H9 (cell line): ENCODE results near the gene APLF. TPM values are rescaled to one million over a fixed set of nuclear protein-coding genes. Genes with fewer than 3 reads are reported as not detected.

ENCODE experiments used
- DNase-seq: peaks from one replicate; pipeline ENCODE4 v3.0.0-alpha.2; 2017
- H2AFZ ChIP-seq: one replicate; pipeline ENCODE4 v1.6.1; 2013; ENCODE audit warnings: mild to moderate bottlenecking, low read length, control low read depth, moderate library complexity
- H2AK5ac ChIP-seq: 2 replicates; pipeline ENCODE4 v1.6.1; 2013; ENCODE audit warnings: low read length, control low read depth, mixed read lengths; ENCODE audit not compliant: insufficient read length
- H2BK120ac ChIP-seq: one replicate; pipeline ENCODE4 v1.6.1; 2013; ENCODE audit warnings: low read depth, mild to moderate bottlenecking, low read length, control low read depth, inconsistent platforms; ENCODE audit not compliant: poor library complexity, severe bottlenecking
- H2BK12ac ChIP-seq: 2 replicates; pipeline ENCODE4 v1.6.1; 2013; ENCODE audit warnings: low read length, control low read depth, mixed read lengths, low read depth; ENCODE audit not compliant: insufficient read length
- H2BK15ac ChIP-seq: 2 replicates; pipeline ENCODE4 v1.6.1; 2013; ENCODE audit warnings: low read depth, low read length, control low read depth
- H2BK20ac ChIP-seq: one replicate; pipeline ENCODE4 v1.6.1; 2013; ENCODE audit warnings: low read depth, mild to moderate bottlenecking, low read length, control low read depth, inconsistent platforms; ENCODE audit not compliant: poor library complexity, severe bottlenecking
- H2BK5ac ChIP-seq: 2 replicates; pipeline ENCODE4 v1.6.1; 2013; ENCODE audit warnings: low read length, control low read depth, mixed read lengths; ENCODE audit not compliant: insufficient read length
- H3K14ac ChIP-seq: 2 replicates; pipeline ENCODE4 v1.6.1; 2013; ENCODE audit warnings: low read length, control low read depth; ENCODE audit not compliant: insufficient read depth
- H3K18ac ChIP-seq: 2 replicates; pipeline ENCODE4 v1.6.1; 2013; ENCODE audit warnings: low read depth, mild to moderate bottlenecking, mixed read lengths, low read length, control low read depth; ENCODE audit not compliant: insufficient read length
- H3K23ac ChIP-seq: 2 replicates; pipeline ENCODE4 v1.6.1; 2013; ENCODE audit warnings: low read length, control low read depth, mixed read lengths, low read depth; ENCODE audit not compliant: insufficient read length
- H3K23me2 ChIP-seq: 2 replicates; pipeline ENCODE4 v1.6.1; 2013; ENCODE audit warnings: low read depth, mild to moderate bottlenecking, mixed read lengths, low read length, control low read depth; ENCODE audit not compliant: insufficient read length, poor library complexity, severe bottlenecking
- H3K27ac ChIP-seq: 2 replicates; pipeline ENCODE4 v1.5.1; 2013; ENCODE audit warnings: low read length, control low read depth, mixed read lengths, low read depth; ENCODE audit not compliant: insufficient read length
- H3K27me3 ChIP-seq: 2 replicates; pipeline ENCODE4 v1.6.1; 2013; ENCODE audit warnings: low read length, control low read depth, inconsistent platforms; ENCODE audit not compliant: insufficient read depth
- H3K4ac ChIP-seq: 2 replicates; pipeline ENCODE4 v1.6.1; 2013; ENCODE audit warnings: low read depth, mild to moderate bottlenecking, control low read depth, inconsistent platforms, low read length, moderate library complexity
- H3K4me1 ChIP-seq: 2 replicates; pipeline ENCODE4 v1.6.1; 2013; ENCODE audit warnings: low read length, control low read depth, inconsistent platforms; ENCODE audit not compliant: insufficient read depth
- H3K4me2 ChIP-seq: 2 replicates; pipeline ENCODE4 v1.6.1; 2013; ENCODE audit warnings: low read length, control low read depth, mixed read lengths; ENCODE audit not compliant: insufficient read length, insufficient read depth
- H3K56ac ChIP-seq: 2 replicates; pipeline ENCODE4 v1.6.1; 2013; ENCODE audit warnings: low read depth, mild to moderate bottlenecking, mixed read lengths, low read length, control low read depth; ENCODE audit not compliant: insufficient read length
- H3K79me1 ChIP-seq: 2 replicates; pipeline ENCODE4 v1.6.1; 2013; ENCODE audit warnings: low read depth, mild to moderate bottlenecking, moderate library complexity, low read length, control low read depth, inconsistent platforms; ENCODE audit not compliant: insufficient read depth, poor library complexity, severe bottlenecking
- H3K79me2 ChIP-seq: 2 replicates; pipeline ENCODE4 v1.6.1; 2013; ENCODE audit warnings: low read length, control low read depth, inconsistent platforms; ENCODE audit not compliant: insufficient read depth
- H3K9ac ChIP-seq: 2 replicates; pipeline ENCODE4 v1.6.1; 2013; ENCODE audit warnings: low read length, control low read depth, mixed read lengths; ENCODE audit not compliant: insufficient read length; ENCODE audit errors: extremely low read depth
- H3K9me3 ChIP-seq: one replicate; pipeline ENCODE4 v1.6.1; 2013; ENCODE audit warnings: low read depth, low read length, inconsistent platforms; ENCODE audit not compliant: control insufficient read depth
- H3T11ph ChIP-seq: one replicate; pipeline ENCODE4 v1.6.1; 2013; ENCODE audit warnings: mild to moderate bottlenecking, low read length, control low read depth, inconsistent platforms
- H4K20me1 ChIP-seq: one replicate; pipeline ENCODE4 v1.6.1; 2013; ENCODE audit not compliant: control insufficient read depth, insufficient read length, insufficient read depth
- H4K5ac ChIP-seq: 2 replicates; pipeline ENCODE4 v1.6.1; 2013; ENCODE audit warnings: low read depth, mild to moderate bottlenecking, mixed read lengths, low read length, control low read depth; ENCODE audit not compliant: insufficient read length
- H4K8ac ChIP-seq: replicated peaks from 2 replicates; pipeline ENCODE4 v1.6.1; 2013; ENCODE audit warnings: low read length, control low read depth, mixed read lengths, low read depth; ENCODE audit not compliant: insufficient read length
- H4K91ac ChIP-seq: 2 replicates; pipeline ENCODE4 v1.6.1; 2013; ENCODE audit warnings: low read depth, mild to moderate bottlenecking, moderate library complexity, mixed read lengths, low read length, control low read depth; ENCODE audit not compliant: insufficient read length
- H3K27ac Mint-ChIP-seq, 3 experiments: 2 replicates in 2 of 3; 3 replicates in 1 of 3; pipeline ENCODE4 v1.8.0; 2020 to 2021; ENCODE audit warnings: mixed read lengths in 3 of 3, mild to moderate bottlenecking in 1 of 3, moderate library complexity in 1 of 3
- H3K27me3 Mint-ChIP-seq: 2 replicates; pipeline ENCODE4 v1.8.0; 2021; ENCODE audit warnings: low read depth, mild to moderate bottlenecking, moderate library complexity, mixed read lengths
- H3K36me3 Mint-ChIP-seq, 3 experiments: 2 replicates in 2 of 3; 3 replicates in 1 of 3; pipeline ENCODE4 v1.8.0; 2020 to 2021; ENCODE audit warnings: low read depth in 3 of 3, mixed read lengths in 3 of 3; ENCODE audit not compliant: insufficient read depth in 1 of 3
- H3K4me1 Mint-ChIP-seq, 2 experiments: 2 replicates each; pipeline ENCODE4 v1.8.0; 2020; ENCODE audit warnings: mixed read lengths in 2 of 2
- H3K4me3 Mint-ChIP-seq, 2 experiments: 2 replicates in 1 of 2; 3 replicates in 1 of 2; pipeline ENCODE4 v1.8.0; 2020 to 2021; ENCODE audit warnings: mild to moderate bottlenecking in 2 of 2, mixed read lengths in 2 of 2, moderate library complexity in 1 of 2
- H3K9me3 Mint-ChIP-seq, 2 experiments: 2 replicates in 1 of 2; 3 replicates in 1 of 2; pipeline ENCODE4 v1.8.0; 2020; ENCODE audit warnings: mild to moderate bottlenecking in 2 of 2, mixed read lengths in 2 of 2, moderate library complexity in 1 of 2
- CTCF ChIP-seq: fragments of 200-600 bp; sonication (generic); conservative IDR thresholded peaks from 3 replicates; pipeline ENCODE4 v1.8.0; 2021; ENCODE audit warnings: antibody characterized with exemption, mild to moderate bottlenecking
- WGBS: extraction: QIAGEN DNeasy Blood & Tissue Kit; methylation state at CpG from one replicate; pipeline ENCODE4 v1.1.7; 2013; ENCODE audit warnings: missing lambda C conversion rate, low lambda C conversion rate, mixed read lengths; ENCODE audit not compliant: insufficient read length; ENCODE audit errors: extremely low coverage; 5-methylcytosine and 5-hydroxymethylcytosine counted together
- total RNA-seq: library from RNA; stranded (reverse); gene quantifications from 2 replicates; pipeline ENCODE4 v1.2.1, GENCODE V29; 2021

APLF gene
- total RNA-seq, 1 experiment from 2014 or later = 3.7 TPM

DNA sequence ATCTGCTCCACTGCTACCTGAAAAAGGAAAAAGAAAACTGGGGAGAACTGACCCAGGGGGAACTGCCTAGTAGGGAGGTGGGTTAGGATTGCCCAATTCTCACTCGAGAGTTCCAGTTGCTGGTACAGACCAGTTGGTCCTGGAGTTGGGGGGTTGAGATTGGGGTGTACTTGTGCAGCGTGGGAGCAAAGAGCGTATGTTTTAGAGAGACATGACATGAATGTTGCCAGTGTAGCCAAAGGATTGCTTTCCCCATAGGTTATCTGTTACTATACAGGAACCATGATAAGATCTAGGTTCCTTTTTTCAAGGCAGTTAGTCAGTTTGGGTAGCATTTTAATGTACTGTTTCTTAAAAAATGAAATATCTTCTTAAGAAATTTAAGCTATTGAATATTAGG lies 68.6 kb downstream of the APLF start:
- H3K27ac Mint-ChIP-seq = no peak overlapping the region
- no peak overlapping the region for H2BK5ac ChIP-seq
- H3K23ac ChIP-seq = no peak overlapping the region
- H4K8ac ChIP-seq = no peak overlapping the region
- H2BK120ac ChIP-seq = no peak overlapping the region
- H3K9me3 Mint-ChIP-seq = no peaks in the 10 kb centered on the region; a peak in 1 of 5 replicates
- no peaks in the 10 kb centered on the region for H3K79me1 ChIP-seq
- no peaks in the 10 kb centered on the region for H4K20me1 ChIP-seq
- H2BK12ac ChIP-seq = no peak overlapping the region
- H2BK15ac ChIP-seq = no peak overlapping the region
- H3T11ph ChIP-seq = no peak overlapping the region
- no peak overlapping the region for H3K4me2 ChIP-seq
- no peak overlapping the region for H3K9ac ChIP-seq
- H3K4me1 Mint-ChIP-seq = no peaks in the 10 kb centered on the region
- no peak overlapping the region for H3K56ac ChIP-seq
- no peak overlapping the region for H4K91ac ChIP-seq
- no peak for DNase-seq
- no peaks in the 10 kb centered on the region for H3K36me3 Mint-ChIP-seq
- no peak overlapping the region for H2AFZ ChIP-seq
- H4K5ac ChIP-seq = no peak overlapping the region
- H3K27ac ChIP-seq = no peak overlapping the region
- H3K4me3 Mint-ChIP-seq = no peak overlapping the region
- H3K79me2 ChIP-seq = no peaks in the 10 kb centered on the region
- no peaks in the 10 kb centered on the region for H3K9me3 ChIP-seq
- no peak overlapping the region for H2AK5ac ChIP-seq
- TF ChIP-seq CTCF = no peak
- no peaks in the 10 kb centered on the region for H3K27me3 Mint-ChIP-seq
- H3K14ac ChIP-seq = no peak overlapping the region
- H3K4me1 ChIP-seq = no peaks in the 10 kb centered on the region
- no peaks in the 10 kb centered on the region for H3K23me2 ChIP-seq
- no peak overlapping the region for H2BK20ac ChIP-seq
- H3K4ac ChIP-seq = no peak overlapping the region
- H3K18ac ChIP-seq = no peak overlapping the region
- no CpG with 5 or more reads among the region's 3 CpGs for WGBS
- no peaks in the 10 kb centered on the region for H3K27me3 ChIP-seq
